ENCODE results near the gene RIPK3.
"Not testable (repeated sequence)": the region's sequence is repeated elsewhere in the genome, so short reads cannot be mapped to it uniquely, and the experiment has no call there.

Gene RIPK3

DNA sequence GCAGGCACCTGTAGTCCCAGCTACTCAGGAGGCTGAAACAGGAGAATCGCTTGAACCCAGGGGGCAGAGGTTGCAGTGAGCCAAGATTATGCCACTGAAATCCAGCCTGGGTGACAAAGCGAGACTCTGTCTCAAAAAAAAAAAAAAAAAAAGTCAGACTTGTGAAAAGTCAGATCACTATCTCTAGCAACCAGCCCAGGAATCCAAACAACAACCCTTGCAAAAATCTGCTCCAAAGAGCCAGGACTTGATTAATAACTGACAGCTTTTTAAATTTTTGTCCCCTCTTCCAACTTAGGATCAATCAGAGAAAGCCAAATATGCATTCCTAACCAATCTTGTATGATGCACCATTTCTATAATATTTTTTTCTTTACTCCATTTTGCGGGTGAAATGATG is 20.5 kb upstream of the RIPK3 start:
- no peak overlapping the region for H2AFZ ChIP-seq (ENCODE audit: low read depth, low read length)
- H3K27me3 ChIP-seq (ENCODE audit: insufficient read depth, low read length, poor library complexity): peaks cover 21% of the 10 kb centered on the region
- no peak overlapping the region for H3K9ac ChIP-seq (ENCODE audit: low read depth, low read length)
- no peak overlapping the region for H3K4me2 ChIP-seq (ENCODE audit: insufficient read depth, low read length)
- H3K79me2 ChIP-seq (ENCODE audit: insufficient read depth, low read length): no peaks in the 10 kb centered on the region
- no peak for DNase-seq
- TF ChIP-seq EZH2 (IDR thresholded peaks at IDR 0.05; ENCODE audit: borderline replicate concordance, low read depth, low read length, severe bottlenecking) (no peak), CTCF (IDR thresholded peaks at IDR 0.05; ENCODE audit: borderline replicate concordance, extremely low read depth, low read length, poor library complexity, severe bottlenecking) (no peak)
- H3K9me3 ChIP-seq (ENCODE audit: insufficient read depth, low read length, severe bottlenecking): no peaks in the 10 kb centered on the region
- H3K36me3 ChIP-seq (ENCODE audit: insufficient read depth, low read length): no peaks in the 10 kb centered on the region
- no peaks in the 10 kb centered on the region for H4K20me1 ChIP-seq (ENCODE audit: insufficient read depth, low read length)
- no peak overlapping the region for H3K27ac ChIP-seq (ENCODE audit: low read length)
- H3K4me1 ChIP-seq (ENCODE audit: insufficient read depth, low read length): no peaks in the 10 kb centered on the region
- H3K4me3 ChIP-seq (ENCODE audit: low read depth in 1 of 2, low read length in 2 of 2): no peak overlapping the region
- ATAC-seq (ENCODE audit: insufficient read depth, low read depth): no peak

DNA sequence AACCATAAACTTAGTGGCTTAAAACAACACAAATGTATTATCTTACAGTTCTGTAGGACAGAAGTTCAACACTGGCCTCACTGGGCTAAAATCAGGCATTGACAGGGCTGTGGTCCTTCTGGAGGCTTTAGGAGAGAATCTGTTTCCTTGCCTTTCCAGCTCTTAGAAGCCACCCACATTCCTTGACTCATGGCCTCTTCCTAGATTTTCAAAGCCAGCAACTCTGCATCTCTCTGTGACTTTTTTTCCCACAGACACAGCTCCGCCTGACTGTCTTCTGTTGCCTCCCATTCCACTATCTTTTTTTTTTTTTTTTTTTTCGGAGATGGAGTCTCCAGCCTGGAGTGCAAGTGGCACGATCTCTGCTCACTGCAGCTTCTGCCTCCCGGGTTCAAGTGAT is 16.4 kb upstream of the RIPK3 start:
- no peak overlapping the region for H3K9ac ChIP-seq (ENCODE audit: low read depth, low read length)
- peaks cover 10% of the 10 kb centered on the region for H3K27me3 ChIP-seq (ENCODE audit: insufficient read depth, low read length, poor library complexity)
- no peak overlapping the region for H3K4me3 ChIP-seq (ENCODE audit: low read depth in 1 of 2, low read length in 2 of 2)
- no peaks in the 10 kb centered on the region for H3K9me3 ChIP-seq (ENCODE audit: insufficient read depth, low read length, severe bottlenecking)
- no peaks in the 10 kb centered on the region for H3K36me3 ChIP-seq (ENCODE audit: insufficient read depth, low read length)
- no peak overlapping the region for H3K27ac ChIP-seq (ENCODE audit: low read length)
- no peak overlapping the region for H2AFZ ChIP-seq (ENCODE audit: low read depth, low read length)
- H3K4me2 ChIP-seq (ENCODE audit: insufficient read depth, low read length): no peak overlapping the region
- H3K4me1 ChIP-seq (ENCODE audit: insufficient read depth, low read length): no peaks in the 10 kb centered on the region
- no peaks in the 10 kb centered on the region for H4K20me1 ChIP-seq (ENCODE audit: insufficient read depth, low read length)
- TF ChIP-seq EZH2 (IDR thresholded peaks at IDR 0.05; ENCODE audit: borderline replicate concordance, low read depth, low read length, severe bottlenecking): no peak
- TF ChIP-seq CTCF (IDR thresholded peaks at IDR 0.05; ENCODE audit: borderline replicate concordance, extremely low read depth, low read length, poor library complexity, severe bottlenecking): no peak
- no peak for ATAC-seq (ENCODE audit: insufficient read depth, low read depth)
- no peaks in the 10 kb centered on the region for H3K79me2 ChIP-seq (ENCODE audit: insufficient read depth, low read length)
- DNase-seq: no peak

DNA sequence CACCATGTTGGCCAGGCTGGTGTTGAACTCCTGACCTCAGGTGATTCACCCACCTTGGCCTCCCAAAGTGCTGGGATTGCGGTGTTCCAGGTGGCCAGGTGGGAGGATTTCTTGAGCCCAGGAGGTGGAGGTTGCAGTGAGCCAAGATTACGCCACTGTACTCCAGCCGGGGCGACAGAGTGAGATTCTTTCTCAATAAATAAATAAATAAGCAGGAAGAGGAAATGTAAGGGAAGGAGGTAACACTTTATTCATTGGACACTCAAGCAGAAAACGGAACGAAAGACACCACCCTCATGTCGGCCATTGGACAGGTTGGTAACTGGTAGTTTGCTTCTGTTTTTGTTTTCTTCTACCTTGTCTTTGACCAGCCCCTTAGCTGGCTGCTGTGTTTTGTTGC is 15.2 kb upstream of the RIPK3 start:
- Histone ChIP-seq H3K4me1 (ENCODE audit: insufficient read depth, low read length) (no peaks in the 10 kb centered on the region), H3K9ac (ENCODE audit: low read depth, low read length) (no peak overlapping the region), H3K4me3 (ENCODE audit: low read depth in 1 of 2, low read length in 2 of 2) (no peak overlapping the region), H3K36me3 (ENCODE audit: insufficient read depth, low read length) (no peaks in the 10 kb centered on the region), H2AFZ (ENCODE audit: low read depth, low read length) (no peak overlapping the region), H3K27me3 (ENCODE audit: insufficient read depth, low read length, poor library complexity) (peaks cover 12% of the 10 kb centered on the region), H4K20me1 (ENCODE audit: insufficient read depth, low read length) (no peaks in the 10 kb centered on the region), H3K4me2 (ENCODE audit: insufficient read depth, low read length) (no peak overlapping the region), H3K79me2 (ENCODE audit: insufficient read depth, low read length) (no peaks in the 10 kb centered on the region), H3K9me3 (ENCODE audit: insufficient read depth, low read length, severe bottlenecking) (no peaks in the 10 kb centered on the region), H3K27ac (ENCODE audit: low read length) (no peak overlapping the region)
- TF ChIP-seq CTCF (IDR thresholded peaks at IDR 0.05; ENCODE audit: borderline replicate concordance, extremely low read depth, low read length, poor library complexity, severe bottlenecking) (no peak), EZH2 (IDR thresholded peaks at IDR 0.05; ENCODE audit: borderline replicate concordance, low read depth, low read length, severe bottlenecking) (no peak)
- DNase-seq: no peak
- no peak for ATAC-seq (ENCODE audit: insufficient read depth, low read depth)

GRCh38 chr14:24354482-24354825 is 14.7 kb upstream of the RIPK3 start:
- not testable (repeated sequence) for H3K4me2 ChIP-seq (ENCODE audit: insufficient read depth, low read length); ATAC-seq (ENCODE audit: insufficient read depth, low read depth); DNase-seq; H3K4me1 ChIP-seq (ENCODE audit: insufficient read depth, low read length); H3K27me3 ChIP-seq (ENCODE audit: insufficient read depth, low read length, poor library complexity); H3K27ac ChIP-seq (ENCODE audit: low read length); H4K20me1 ChIP-seq (ENCODE audit: insufficient read depth, low read length); H2AFZ ChIP-seq (ENCODE audit: low read depth, low read length); H3K9ac ChIP-seq (ENCODE audit: low read depth, low read length); H3K4me3 ChIP-seq (ENCODE audit: low read depth in 1 of 2, low read length in 2 of 2); H3K36me3 ChIP-seq (ENCODE audit: insufficient read depth, low read length); H3K9me3 ChIP-seq (ENCODE audit: insufficient read depth, low read length, severe bottlenecking); H3K79me2 ChIP-seq (ENCODE audit: insufficient read depth, low read length)

Measured in DND-41 (cell line).